Hematopoietic multipotent progenitor cell treated with erythropoietin and hydrocortisone succinate and interleukin-3 and kit ligand, for 4 days (in vitro differentiated cells): ENCODE results near the gene USP17L28.
"Not testable (repeated sequence)": the region's sequence is repeated elsewhere in the genome, so short reads cannot be mapped to it uniquely, and the experiment has no call there.

Source experiments
- DNase-seq: peaks from one replicate; pipeline ENCODE4 v3.0.0-alpha.2; 2015

Gene USP17L28, protein sequence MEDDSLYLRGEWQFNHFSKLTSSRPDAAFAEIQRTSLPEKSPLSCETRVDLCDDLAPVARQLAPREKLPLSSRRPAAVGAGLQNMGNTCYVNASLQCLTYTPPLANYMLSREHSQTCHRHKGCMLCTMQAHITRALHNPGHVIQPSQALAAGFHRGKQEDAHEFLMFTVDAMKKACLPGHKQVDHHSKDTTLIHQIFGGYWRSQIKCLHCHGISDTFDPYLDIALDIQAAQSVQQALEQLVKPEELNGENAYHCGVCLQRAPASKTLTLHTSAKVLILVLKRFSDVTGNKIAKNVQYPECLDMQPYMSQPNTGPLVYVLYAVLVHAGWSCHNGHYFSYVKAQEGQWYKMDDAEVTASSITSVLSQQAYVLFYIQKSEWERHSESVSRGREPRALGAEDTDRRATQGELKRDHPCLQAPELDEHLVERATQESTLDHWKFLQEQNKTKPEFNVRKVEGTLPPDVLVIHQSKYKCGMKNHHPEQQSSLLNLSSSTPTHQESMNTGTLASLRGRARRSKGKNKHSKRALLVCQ

GRCh38 chr4:9348593-9348992, at the start of gene USP17L28:
Gene USP17L28, plus strand, starts transcription at chr4:9348893. Its CDS starts 0 bp downstream, at chr4:9348893.
- not testable (repeated sequence) for DNase-seq

DNA sequence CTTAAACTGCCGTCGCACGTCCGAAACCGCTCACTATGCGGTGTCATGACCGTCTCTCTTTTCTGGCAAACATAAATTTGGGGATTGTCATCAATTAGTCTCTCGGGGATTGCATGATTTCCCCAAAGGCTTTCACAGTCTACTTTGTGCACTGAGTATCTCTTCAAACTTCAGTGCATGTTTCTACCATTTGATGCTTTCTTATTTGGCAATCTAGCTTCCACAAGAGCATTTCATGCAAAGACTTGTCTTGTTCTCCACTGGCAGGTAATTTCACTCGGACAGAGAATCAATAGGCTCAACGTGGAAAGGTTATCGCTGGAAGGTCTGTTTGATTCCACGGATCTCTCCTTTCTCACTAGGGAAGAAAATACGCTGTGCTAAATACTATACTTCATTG, 24.5 kb upstream of the USP17L28 start:
- DNase-seq = not testable (repeated sequence)

- DNase-seq = not testable (repeated sequence)
These were observed 23.8 kb upstream of the USP17L28 start, which contains the start of gene USP17L24 for GRCh38 chr4:9324865-9325264. Gene USP17L24, plus strand, starts transcription at chr4:9325165. Its CDS starts 0 bp downstream, at chr4:9325165.

DNA sequence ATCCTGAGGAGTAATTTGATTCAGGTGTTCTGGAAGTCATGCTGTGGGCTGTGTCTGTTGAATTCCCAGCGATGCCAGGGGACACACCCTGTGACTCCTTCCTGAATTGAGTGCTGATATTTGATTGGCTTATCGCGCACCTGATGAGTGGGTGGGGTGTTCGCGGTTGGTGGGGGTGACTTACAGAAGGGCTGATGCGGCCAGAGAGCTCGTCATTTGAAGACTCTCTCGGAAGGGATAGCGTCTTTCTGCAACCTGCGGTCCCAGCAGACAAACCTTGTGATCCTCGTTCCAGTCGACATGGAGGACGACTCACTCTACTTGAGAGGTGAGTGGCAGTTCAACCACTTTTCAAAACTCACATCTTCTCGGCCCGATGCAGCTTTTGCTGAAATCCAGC, 19.1 kb upstream of the USP17L28 start, which contains the start of gene USP17L25:
Gene USP17L25, plus strand, starts transcription at position 301 of the 400 bp plus-strand sequence. Its CDS starts 0 bp downstream, at position 301.
- not testable (repeated sequence) for DNase-seq

DNA sequence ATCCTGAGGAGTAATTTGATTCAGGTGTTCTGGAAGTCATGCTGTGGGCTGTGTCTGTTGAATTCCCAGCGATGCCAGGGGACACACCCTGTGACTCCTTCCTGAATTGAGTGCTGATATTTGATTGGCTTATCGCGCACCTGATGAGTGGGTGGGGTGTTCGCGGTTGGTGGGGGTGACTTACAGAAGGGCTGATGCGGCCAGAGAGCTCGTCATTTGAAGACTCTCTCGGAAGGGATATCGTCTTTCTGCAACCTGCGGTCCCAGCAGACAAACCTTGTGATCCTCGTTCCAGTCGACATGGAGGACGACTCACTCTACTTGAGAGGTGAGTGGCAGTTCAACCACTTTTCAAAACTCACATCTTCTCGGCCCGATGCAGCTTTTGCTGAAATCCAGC, 14.3 kb upstream of the USP17L28 start, which contains the start of gene USP17L26:
Gene USP17L26, plus strand, starts transcription at position 301 of the 400 bp plus-strand sequence. Its CDS starts 0 bp downstream, at position 301.
- not testable (repeated sequence) for DNase-seq

DNA sequence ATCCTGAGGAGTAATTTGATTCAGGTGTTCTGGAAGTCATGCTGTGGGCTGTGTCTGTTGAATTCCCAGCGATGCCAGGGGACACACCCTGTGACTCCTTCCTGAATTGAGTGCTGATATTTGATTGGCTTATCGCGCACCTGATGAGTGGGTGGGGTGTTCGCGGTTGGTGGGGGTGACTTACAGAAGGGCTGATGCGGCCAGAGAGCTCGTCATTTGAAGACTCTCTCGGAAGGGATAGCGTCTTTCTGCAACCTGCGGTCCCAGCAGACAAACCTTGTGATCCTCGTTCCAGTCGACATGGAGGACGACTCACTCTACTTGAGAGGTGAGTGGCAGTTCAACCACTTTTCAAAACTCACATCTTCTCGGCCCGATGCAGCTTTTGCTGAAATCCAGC, 9.6 kb upstream of the USP17L28 start, which contains the start of gene USP17L5:
Gene USP17L5, plus strand, starts transcription at position 301 of the 400 bp plus-strand sequence. Its CDS starts 0 bp downstream, at position 301.
- DNase-seq = not testable (repeated sequence)

DNA sequence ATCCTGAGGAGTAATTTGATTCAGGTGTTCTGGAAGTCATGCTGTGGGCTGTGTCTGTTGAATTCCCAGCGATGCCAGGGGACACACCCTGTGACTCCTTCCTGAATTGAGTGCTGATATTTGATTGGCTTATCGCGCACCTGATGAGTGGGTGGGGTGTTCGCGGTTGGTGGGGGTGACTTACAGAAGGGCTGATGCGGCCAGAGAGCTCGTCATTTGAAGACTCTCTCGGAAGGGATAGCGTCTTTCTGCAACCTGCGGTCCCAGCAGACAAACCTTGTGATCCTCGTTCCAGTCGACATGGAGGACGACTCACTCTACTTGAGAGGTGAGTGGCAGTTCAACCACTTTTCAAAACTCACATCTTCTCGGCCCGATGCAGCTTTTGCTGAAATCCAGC, 4.8 kb upstream of the USP17L28 start, which contains the start of gene USP17L27:
Gene USP17L27, plus strand, starts transcription at position 301 of the 400 bp plus-strand sequence. Its CDS starts 0 bp downstream, at position 301.
- not testable (repeated sequence) for DNase-seq

GRCh38 chr4:9350866-9351265, 2.2 kb downstream of the USP17L28 start:
- not testable (repeated sequence) for DNase-seq

- not testable (repeated sequence) for DNase-seq
These were observed 4.6 kb downstream of the USP17L28 start, which contains the start of gene USP17L29 for GRCh38 chr4:9353338-9353737. Gene USP17L29, plus strand, starts transcription at chr4:9353638. Its CDS starts 0 bp downstream, at chr4:9353638.

DNA sequence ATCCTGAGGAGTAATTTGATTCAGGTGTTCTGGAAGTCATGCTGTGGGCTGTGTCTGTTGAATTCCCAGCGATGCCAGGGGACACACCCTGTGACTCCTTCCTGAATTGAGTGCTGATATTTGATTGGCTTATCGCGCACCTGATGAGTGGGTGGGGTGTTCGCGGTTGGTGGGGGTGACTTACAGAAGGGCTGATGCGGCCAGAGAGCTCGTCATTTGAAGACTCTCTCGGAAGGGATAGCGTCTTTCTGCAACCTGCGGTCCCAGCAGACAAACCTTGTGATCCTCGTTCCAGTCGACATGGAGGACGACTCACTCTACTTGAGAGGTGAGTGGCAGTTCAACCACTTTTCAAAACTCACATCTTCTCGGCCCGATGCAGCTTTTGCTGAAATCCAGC, 14.1 kb downstream of the USP17L28 start, which contains the start of gene USP17L30:
Gene USP17L30, plus strand, starts transcription at position 301 of the 400 bp plus-strand sequence. Its CDS starts 0 bp downstream, at position 301.
- not testable (repeated sequence) for DNase-seq

DNA sequence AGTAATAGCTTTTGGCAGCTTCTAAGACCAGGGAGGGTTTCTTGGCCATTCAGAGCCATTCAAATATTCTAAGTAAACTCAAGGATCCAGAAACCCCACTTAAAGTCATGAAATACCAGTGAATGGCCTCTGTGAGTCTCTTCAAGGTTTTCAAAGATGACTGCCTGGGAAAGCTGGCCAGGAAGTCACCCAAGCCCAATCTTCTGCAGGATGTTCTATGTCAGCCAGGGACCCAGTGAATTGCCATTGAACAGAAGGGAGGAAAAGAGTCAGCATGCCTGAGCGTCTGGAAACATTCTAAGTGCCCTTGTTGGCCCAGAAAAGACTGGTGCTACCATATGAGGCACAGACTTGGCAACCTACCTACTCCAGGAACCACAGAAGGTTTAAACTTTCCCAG, 31.2 kb downstream of the USP17L28 start:
- not testable (repeated sequence) for DNase-seq

DNA sequence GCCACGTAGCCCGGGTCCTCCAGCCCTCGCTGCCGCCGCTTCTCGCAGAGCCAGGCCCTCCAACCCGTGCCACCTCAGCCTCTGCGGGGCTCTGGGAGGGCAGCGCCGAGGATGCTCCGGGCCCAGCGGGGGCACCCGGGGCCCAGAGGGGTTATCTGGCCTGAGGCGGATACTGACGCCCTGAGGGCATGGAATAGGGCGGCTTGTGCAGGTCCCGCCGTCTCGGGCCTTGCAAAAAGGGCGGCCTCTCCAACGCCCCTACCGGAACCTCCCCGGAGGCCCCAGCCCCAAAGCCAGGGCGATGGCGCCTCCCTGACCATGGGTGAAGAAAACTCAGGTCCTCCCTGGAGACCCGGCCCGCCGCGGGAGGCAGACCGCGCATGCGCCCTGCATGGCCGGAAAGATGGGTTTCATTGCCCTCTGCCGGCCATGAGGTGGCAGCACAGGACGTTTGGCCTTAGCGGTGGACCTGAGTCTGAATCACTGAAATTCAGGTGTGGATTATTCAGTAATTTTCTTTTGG, 32.4 kb downstream of the USP17L28 start:
- peak; percentile 14 for DNase-seq

DNA sequence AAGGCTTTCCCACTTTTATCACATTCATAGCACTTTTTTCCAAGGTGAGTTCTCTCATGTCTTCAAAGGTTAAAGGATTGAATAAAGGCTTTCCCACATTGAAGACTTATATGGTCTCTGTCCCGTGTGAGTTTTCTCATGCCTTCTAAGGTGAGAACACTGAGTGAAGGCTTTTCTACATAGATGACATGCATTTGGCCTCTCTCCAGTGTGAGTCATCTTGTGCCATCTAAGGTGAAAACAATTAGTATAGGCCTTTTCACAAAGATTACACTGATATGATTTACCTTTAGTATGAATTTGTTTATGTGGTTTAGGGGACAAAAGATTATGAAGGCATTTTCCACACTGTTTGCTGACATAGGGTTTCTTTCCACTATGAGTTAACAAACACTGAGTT, 35.4 kb downstream of the USP17L28 start:
- no peak for DNase-seq

GRCh38 chr4:9389001-9389400, 40.3 kb downstream of the USP17L28 start:
- peak; percentile 52 for DNase-seq
